ENCODE data around the gene RASGRP2.

RASGRP2 gene

GRCh38 chr11:64759722-64760719 is 16.1 kb upstream of the RASGRP2 start, which contains the start of gene PYGM:
PYGM (minus strand) TSS chr11:64759974; CDS start chr11:64759898, 76 bp downstream.
- H3K4me3 ChIP-seq (ENCODE audit: low read depth, low read length) = no peak within 1 kb of the TSS
- no peak for TF ChIP-seq CTCF (IDR thresholded peaks at IDR 0.05; ENCODE audit: borderline replicate concordance, insufficient read depth, low read depth, low read length)

GRCh38 chr11:64759131-64759721 is 15.3 kb upstream of the RASGRP2 start:
- no peak for TF ChIP-seq CTCF (IDR thresholded peaks at IDR 0.05; ENCODE audit: borderline replicate concordance, insufficient read depth, low read depth, low read length)
- H3K4me3 ChIP-seq (ENCODE audit: low read depth, low read length) = no peak overlapping the region

GRCh38 chr11:64758330-64759079 is 14.6 kb upstream of the RASGRP2 start:
- TF ChIP-seq CTCF (IDR thresholded peaks at IDR 0.05; ENCODE audit: borderline replicate concordance, insufficient read depth, low read depth, low read length) = no peak
- no peak overlapping the region for H3K4me3 ChIP-seq (ENCODE audit: low read depth, low read length)

- no peak overlapping the region for H3K4me3 ChIP-seq (ENCODE audit: low read depth, low read length)
- TF ChIP-seq CTCF (IDR thresholded peaks at IDR 0.05; ENCODE audit: borderline replicate concordance, insufficient read depth, low read depth, low read length) = no peak
These were observed 13.8 kb upstream of the RASGRP2 start for GRCh38 chr11:64757549-64758329.

- TF ChIP-seq CTCF (IDR thresholded peaks at IDR 0.05; ENCODE audit: borderline replicate concordance, insufficient read depth, low read depth, low read length) = no peak
- no peak overlapping the region for H3K4me3 ChIP-seq (ENCODE audit: low read depth, low read length)
These were observed 11.9 kb upstream of the RASGRP2 start for GRCh38 chr11:64755681-64756361.
